Uterus (tissue), 2 donors: ENCODE data around the gene ZIM2.
"Not testable (repeated sequence)": the region's sequence is repeated elsewhere in the genome, so short reads cannot be mapped to it uniquely, and the experiment has no call there.

Source experiments
- POLR2A ChIP-seq, 2 donors: fragments of 450-650 bp; IDR thresholded peaks; one replicate each; pipeline ENCODE4 v1.6.1; 2016; ENCODE audit warnings: antibody characterized with exemption in 2 of 2, mild to moderate bottlenecking in 1 of 2, moderate library complexity in 1 of 2
- TF ChIP-seq, protein P1 (sequence below), 4 experiments: fragments of 200-600 bp in 2 of 4; fragments of 450-650 bp in 2 of 4; sonication (generic) in 2 of 4; IDR thresholded peaks; one replicate each; pipeline ENCODE4 v1.5.1; 2016 to 2019; ENCODE audit warnings: antibody characterized with exemption in 4 of 4, mild to moderate bottlenecking in 2 of 4, moderate library complexity in 1 of 4

GRCh38 chr19:56852361-56852760 is 11.8 kb upstream of the ZIM2 start:
- not testable (repeated sequence) for TF ChIP-seq POLR2A (IDR thresholded peaks at IDR 0.05)
- TF ChIP-seq, protein P1, sequence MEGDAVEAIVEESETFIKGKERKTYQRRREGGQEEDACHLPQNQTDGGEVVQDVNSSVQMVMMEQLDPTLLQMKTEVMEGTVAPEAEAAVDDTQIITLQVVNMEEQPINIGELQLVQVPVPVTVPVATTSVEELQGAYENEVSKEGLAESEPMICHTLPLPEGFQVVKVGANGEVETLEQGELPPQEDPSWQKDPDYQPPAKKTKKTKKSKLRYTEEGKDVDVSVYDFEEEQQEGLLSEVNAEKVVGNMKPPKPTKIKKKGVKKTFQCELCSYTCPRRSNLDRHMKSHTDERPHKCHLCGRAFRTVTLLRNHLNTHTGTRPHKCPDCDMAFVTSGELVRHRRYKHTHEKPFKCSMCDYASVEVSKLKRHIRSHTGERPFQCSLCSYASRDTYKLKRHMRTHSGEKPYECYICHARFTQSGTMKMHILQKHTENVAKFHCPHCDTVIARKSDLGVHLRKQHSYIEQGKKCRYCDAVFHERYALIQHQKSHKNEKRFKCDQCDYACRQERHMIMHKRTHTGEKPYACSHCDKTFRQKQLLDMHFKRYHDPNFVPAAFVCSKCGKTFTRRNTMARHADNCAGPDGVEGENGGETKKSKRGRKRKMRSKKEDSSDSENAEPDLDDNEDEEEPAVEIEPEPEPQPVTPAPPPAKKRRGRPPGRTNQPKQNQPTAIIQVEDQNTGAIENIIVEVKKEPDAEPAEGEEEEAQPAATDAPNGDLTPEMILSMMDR (IDR thresholded peaks at IDR 0.05): not testable (repeated sequence)
